DND-41 (cell line): ENCODE measurements around the gene ICE2.

Experiments
- ATAC-seq: fragments of 200-7000 bp; cut with Tn5 transposase; 3 replicates; pipeline ENCODE4 v1.9.1; 2021; ENCODE audit warnings: low read depth; ENCODE audit not compliant: insufficient read depth
- DNase-seq: peaks from one replicate; pipeline ENCODE4 v3.0.0-alpha.2; 2020
- H2AFZ ChIP-seq: 2 replicates; pipeline ENCODE4 v1.6.0; 2012; ENCODE audit warnings: low read depth, low read length
- H3K27ac ChIP-seq: 2 replicates; pipeline ENCODE4 v1.5.1; 2012; ENCODE audit warnings: low read length, inconsistent platforms
- H3K27me3 ChIP-seq: fragments of 200-600 bp; sonication (generic); 2 replicates; pipeline ENCODE4 v1.6.0; 2012; ENCODE audit warnings: low read length, mild to moderate bottlenecking, inconsistent platforms; ENCODE audit not compliant: insufficient read depth, poor library complexity
- H3K36me3 ChIP-seq: 2 replicates; pipeline ENCODE4 v1.5.1; 2012; ENCODE audit warnings: low read length, inconsistent platforms; ENCODE audit not compliant: insufficient read depth
- H3K4me1 ChIP-seq: 2 replicates; pipeline ENCODE4 v1.5.1; 2012; ENCODE audit warnings: mild to moderate bottlenecking, low read length; ENCODE audit not compliant: insufficient read depth
- H3K4me2 ChIP-seq: 2 replicates; pipeline ENCODE4 v1.6.0; 2012; ENCODE audit warnings: mild to moderate bottlenecking, moderate library complexity, low read length, inconsistent platforms; ENCODE audit not compliant: insufficient read depth
- H3K4me3 ChIP-seq, 2 experiments: fragments of 200-600 bp in 1 of 2; shearing (Covaris generic) in 1 of 2; 2 replicates each; pipeline ENCODE4 v1.5.1; 2012 to 2016; ENCODE audit warnings: inconsistent platforms in 2 of 2, low read length in 2 of 2, mild to moderate bottlenecking in 2 of 2, low read depth in 1 of 2, moderate library complexity in 1 of 2
- H3K79me2 ChIP-seq: 2 replicates; pipeline ENCODE4 v1.6.0; 2012; ENCODE audit warnings: low read length, inconsistent platforms; ENCODE audit not compliant: insufficient read depth
- H3K9ac ChIP-seq: 2 replicates; pipeline ENCODE4 v1.6.0; 2012; ENCODE audit warnings: low read depth, mild to moderate bottlenecking, inconsistent platforms, low read length, moderate library complexity
- H3K9me3 ChIP-seq: 2 replicates; pipeline ENCODE4 v1.5.1; 2012; ENCODE audit warnings: low read length, moderate library complexity, mild to moderate bottlenecking, inconsistent platforms; ENCODE audit not compliant: insufficient read depth, severe bottlenecking
- H4K20me1 ChIP-seq: 2 replicates; pipeline ENCODE4 v1.6.0; 2012; ENCODE audit warnings: low read length; ENCODE audit not compliant: insufficient read depth
- CTCF ChIP-seq: IDR thresholded peaks from 2 replicates; pipeline ENCODE4 v1.5.1; 2012; ENCODE audit warnings: borderline replicate concordance, low read length, moderate library complexity, mild to moderate bottlenecking; ENCODE audit not compliant: poor library complexity, severe bottlenecking; ENCODE audit errors: extremely low read depth
- EZH2 ChIP-seq: IDR thresholded peaks from 3 replicates; pipeline ENCODE4 v1.6.1; 2012; ENCODE audit warnings: borderline replicate concordance, low read depth, mild to moderate bottlenecking, moderate library complexity, low read length, inconsistent platforms; ENCODE audit not compliant: severe bottlenecking

Gene ICE2

GRCh38 chr15:60478566-60479360 lies at the start of gene ICE2:
Gene ICE2, minus strand, starts transcription at chr15:60479142. Its CDS starts 1,165 bp downstream, at chr15:60477977.
- Histone ChIP-seq H3K27me3 (no peaks in the 10 kb centered on the region), H3K79me2 (peaks cover 60% of the 10 kb centered on the region)

GRCh38 chr15:60528530-60528929 lies 49.6 kb upstream of the ICE2 start:
- no peaks in the 10 kb centered on the region for H3K36me3 ChIP-seq
- no peaks in the 10 kb centered on the region for H3K9me3 ChIP-seq
- no peaks in the 10 kb centered on the region for H3K27me3 ChIP-seq
- no peak overlapping the region for H3K9ac ChIP-seq
- TF ChIP-seq CTCF (no peak), EZH2 (no peak)
- H3K79me2 ChIP-seq, result no peaks in the 10 kb centered on the region
- no peak for DNase-seq
- no peak overlapping the region for H3K27ac ChIP-seq
- H4K20me1 ChIP-seq, result no peaks in the 10 kb centered on the region
- no peak overlapping the region for H2AFZ ChIP-seq
- H3K4me2 ChIP-seq, result no peak overlapping the region
- H3K4me1 ChIP-seq, result no peaks in the 10 kb centered on the region
- no peak for ATAC-seq
- no peak overlapping the region for H3K4me3 ChIP-seq

More at GRCh38 chr15:60478566-60479360, at the start of gene ICE2:
- Histone ChIP-seq H3K4me1 (peaks cover 38% of the 10 kb centered on the region), H3K4me3 (peak within 1 kb of the TSS; percentile 85 to 92), H3K9ac (peak within 1 kb of the TSS; percentile 92), H2AFZ (peak within 1 kb of the TSS; percentile 96), H3K27ac (peak within 1 kb of the TSS; percentile 94), H4K20me1 (no peaks in the 10 kb centered on the region), H3K4me2 (peak within 1 kb of the TSS; percentile 96), H3K36me3 (peaks cover 32% of the 10 kb centered on the region), H3K9me3 (no peaks in the 10 kb centered on the region)
- TF ChIP-seq CTCF (no peak), EZH2 (no peak)
- DNase-seq (peak; percentile 94), ATAC-seq (peak; percentile 89)

- Histone ChIP-seq H4K20me1 (no peaks in the 10 kb centered on the region), H3K4me3 (no peak overlapping the region), H3K27ac (no peak overlapping the region), H3K4me1 (no peaks in the 10 kb centered on the region), H3K27me3 (no peaks in the 10 kb centered on the region), H3K36me3 (no peaks in the 10 kb centered on the region), H3K4me2 (no peak overlapping the region), H3K79me2 (no peaks in the 10 kb centered on the region), H3K9ac (no peak overlapping the region), H3K9me3 (no peaks in the 10 kb centered on the region), H2AFZ (no peak overlapping the region)
- ATAC-seq, result no peak
- DNase-seq, result no peak
- TF ChIP-seq CTCF (no peak), EZH2 (no peak)
Measured at GRCh38 chr15:60527456-60527855, 48.5 kb upstream of the ICE2 start.
